PC-3 (cell line): ENCODE measurements around the gene LMNA. TPM values are rescaled to one million over a fixed set of nuclear protein-coding genes. Genes with fewer than 3 reads are reported as not detected.

Experiments used
- ATAC-seq: fragments of 200-7000 bp; cut with Tn5 transposase; 2 replicates; pipeline ENCODE4 v1.9.1; 2020; ENCODE audit warnings: mild to moderate bottlenecking, moderate library complexity
- BruUV-seq: library from RNA; stranded (reverse); fragments of 400-500 nt; replicated peaks from 2 replicates; lab custom pipeline; 2021; lab: Mats Ljungman, UMichigan
- CTCF ChIA-PET: fragments of 300-600 bp; sonication (Branson Sonifier 250); formaldehyde crosslinking; loops from one replicate; lab custom pipeline; 2022; ENCODE audit warnings: antibody characterized with exemption; lab: Charles Lee
- POLR2A ChIA-PET: fragments of 300-600 bp; sonication (Branson Sonifier 250); formaldehyde crosslinking; loops from one replicate; lab custom pipeline; 2022; ENCODE audit warnings: antibody characterized with exemption; ENCODE audit not compliant: unreplicated experiment; lab: Charles Lee
- DNase-seq: peaks from one replicate; pipeline ENCODE4 v3.0.0-alpha.2; 2015
- H2AFZ ChIP-seq: fragments of 300-600 bp; sonication (generic); 2 replicates; pipeline ENCODE4 v1.6.0; 2016; ENCODE audit warnings: antibody characterized with exemption, low read length
- H3F3A ChIP-seq: fragments of 300-600 bp; sonication (generic); one replicate; pipeline ENCODE4 v1.6.0; 2017; ENCODE audit warnings: antibody characterized with exemption, low read length, control low read depth, mild to moderate bottlenecking; ENCODE audit not compliant: unreplicated experiment
- H3K27ac ChIP-seq: fragments of 300-600 bp; sonication (generic); 2 replicates; pipeline ENCODE4 v1.5.1; 2016; ENCODE audit warnings: mild to moderate bottlenecking, low read length
- H3K27me3 ChIP-seq: fragments of 300-600 bp; sonication (generic); 2 replicates; pipeline ENCODE4 v1.6.1; 2016; ENCODE audit warnings: low read length, mixed read lengths
- H3K36me3 ChIP-seq: fragments of 300-600 bp; sonication (generic); 2 replicates; pipeline ENCODE4 v1.6.1; 2016; ENCODE audit warnings: low read depth, mixed run types, low read length, mixed read lengths
- H3K4me1 ChIP-seq: fragments of 300-600 bp; sonication (generic); 2 replicates; pipeline ENCODE4 v1.5.1; 2016; ENCODE audit warnings: low read length; ENCODE audit not compliant: insufficient read depth
- H3K4me2 ChIP-seq: fragments of 300-600 bp; sonication (generic); 2 replicates; pipeline ENCODE4 v1.6.0; 2016; ENCODE audit warnings: low read length
- H3K4me3 ChIP-seq: fragments of 300-600 bp; sonication (generic); 2 replicates; pipeline ENCODE4 v1.5.1; 2016; ENCODE audit warnings: mild to moderate bottlenecking, low read length, mixed read lengths
- H3K79me2 ChIP-seq: fragments of 300-600 bp; sonication (generic); 2 replicates; pipeline ENCODE4 v1.6.1; 2017; ENCODE audit warnings: low read length, mixed read lengths
- H3K9ac ChIP-seq: fragments of 300-600 bp; sonication (generic); 2 replicates; pipeline ENCODE4 v1.6.0; 2016; ENCODE audit warnings: mild to moderate bottlenecking, low read length
- H3K9me2 ChIP-seq: fragments of 300-600 bp; sonication (generic); replicated peaks from 2 replicates; pipeline ENCODE4 v1.6.1; 2016; ENCODE audit warnings: mixed run types, low read length, mixed read lengths
- H3K9me3 ChIP-seq: fragments of 300-600 bp; sonication (generic); 2 replicates; pipeline ENCODE4 v1.6.1; 2016; ENCODE audit warnings: low read length, mixed read lengths
- H4K20me1 ChIP-seq: fragments of 300-600 bp; sonication (generic); 2 replicates; pipeline ENCODE4 v1.6.1; 2016; ENCODE audit warnings: low read length, mixed read lengths
- EZH2 ChIP-seq: fragments of 300-600 bp; sonication (generic); IDR thresholded peaks from one replicate; pipeline ENCODE4 v1.6.1; 2017; ENCODE audit warnings: antibody characterized with exemption, mild to moderate bottlenecking, low read length; ENCODE audit not compliant: unreplicated experiment
- EZH2phosphoT487 ChIP-seq: fragments of 300-600 bp; sonication (generic); IDR thresholded peaks from 2 replicates; pipeline ENCODE4 v1.6.1; 2018; ENCODE audit warnings: mild to moderate bottlenecking, antibody characterized with exemption, low read length, borderline replicate concordance
- intact Hi-C: fragments of 100-400 bp; cut with micrococcal nuclease; formaldehyde crosslinking; loops from 2 replicates; pipeline ENCODE4 v1.9.0; 2023
- total RNA-seq: library from RNA; depleted of rRNA; stranded (reverse); fragments of >200 nt; gene quantifications from 2 replicates; pipeline ENCODE4 v1.2.3, GENCODE V29; 2014
- TF ChIP-seq, protein P1 (sequence below): fragments of 300-600 bp; sonication (generic); conservative IDR thresholded peaks from 2 replicates; pipeline ENCODE4 v1.5.1; 2017; ENCODE audit warnings: antibody characterized with exemption, low read depth, mild to moderate bottlenecking, low read length

The LMNA gene
- total RNA-seq, 1 experiment from 2014 or later: 864 TPM

GRCh38 chr1:156117414-156118176 is 3.1 kb downstream of the LMNA start:
- H3K27ac ChIP-seq: peak overlapping the region; percentile 35
- ChIA-PET CTCF (interaction anchor here (1.2 to 1.6 kb wide), 2 partner anchors 11 to 12 kb away, joined by 6 read pairs; no protein-coding TSS in a partner anchor), POLR2A (interaction anchor here (1.1 kb wide), 1 partner anchor 17 kb away, joined by 6 read pairs; no protein-coding TSS in a partner anchor)
- peaks cover 27% of the 10 kb centered on the region for H3K36me3 ChIP-seq
- H3K4me1 ChIP-seq: peaks cover 63% of the 10 kb centered on the region
- H3K4me2 ChIP-seq: peak overlapping the region; percentile 93
- H4K20me1 ChIP-seq: peaks cover 68% of the 10 kb centered on the region
- H3K79me2 ChIP-seq: peaks cover 81% of the 10 kb centered on the region
- H3K9me3 ChIP-seq: no peaks in the 10 kb centered on the region
- no peaks in the 10 kb centered on the region for H3K9me2 ChIP-seq
- ATAC-seq (no peak), DNase-seq (peak; percentile 45)
- intact Hi-C loops: no loop called here
- H3K4me3 ChIP-seq: peak overlapping the region; percentile 86
- H3K27me3 ChIP-seq: no peaks in the 10 kb centered on the region
- no peaks in the 10 kb centered on the region for H3F3A ChIP-seq
- peak overlapping the region; percentile 48 for H3K9ac ChIP-seq
- TF ChIP-seq EZH2phosphoT487 (no peak), EZH2 (no peak)
- TF ChIP-seq, protein P1, sequence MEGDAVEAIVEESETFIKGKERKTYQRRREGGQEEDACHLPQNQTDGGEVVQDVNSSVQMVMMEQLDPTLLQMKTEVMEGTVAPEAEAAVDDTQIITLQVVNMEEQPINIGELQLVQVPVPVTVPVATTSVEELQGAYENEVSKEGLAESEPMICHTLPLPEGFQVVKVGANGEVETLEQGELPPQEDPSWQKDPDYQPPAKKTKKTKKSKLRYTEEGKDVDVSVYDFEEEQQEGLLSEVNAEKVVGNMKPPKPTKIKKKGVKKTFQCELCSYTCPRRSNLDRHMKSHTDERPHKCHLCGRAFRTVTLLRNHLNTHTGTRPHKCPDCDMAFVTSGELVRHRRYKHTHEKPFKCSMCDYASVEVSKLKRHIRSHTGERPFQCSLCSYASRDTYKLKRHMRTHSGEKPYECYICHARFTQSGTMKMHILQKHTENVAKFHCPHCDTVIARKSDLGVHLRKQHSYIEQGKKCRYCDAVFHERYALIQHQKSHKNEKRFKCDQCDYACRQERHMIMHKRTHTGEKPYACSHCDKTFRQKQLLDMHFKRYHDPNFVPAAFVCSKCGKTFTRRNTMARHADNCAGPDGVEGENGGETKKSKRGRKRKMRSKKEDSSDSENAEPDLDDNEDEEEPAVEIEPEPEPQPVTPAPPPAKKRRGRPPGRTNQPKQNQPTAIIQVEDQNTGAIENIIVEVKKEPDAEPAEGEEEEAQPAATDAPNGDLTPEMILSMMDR: no peak
- H2AFZ ChIP-seq: no peak overlapping the region
- BruUV-seq: no TSS peak

- peak overlapping the region; percentile 93 for H3K4me2 ChIP-seq
- peaks cover 88% of the 10 kb centered on the region for H3K79me2 ChIP-seq
- H3K9me3 ChIP-seq: no peaks in the 10 kb centered on the region
- peaks cover 64% of the 10 kb centered on the region for H3K4me1 ChIP-seq
- H3K27me3 ChIP-seq: no peaks in the 10 kb centered on the region
- CTCF ChIA-PET: interaction anchor here (0.6 to 1.6 kb wide), 3 partner anchors 10 to 28 kb away, joined by 3 to 6 read pairs (median 6); no protein-coding TSS in a partner anchor
- TF ChIP-seq EZH2phosphoT487: no peak
- TF ChIP-seq EZH2: no peak
- TF ChIP-seq, protein P1: no peak
- peaks cover 4% of the 10 kb centered on the region for H3F3A ChIP-seq
- H4K20me1 ChIP-seq: peaks cover 70% of the 10 kb centered on the region
- no peaks in the 10 kb centered on the region for H3K9me2 ChIP-seq
- DNase-seq (peak; percentile 58), ATAC-seq (no peak)
- H3K27ac ChIP-seq: peak overlapping the region; percentile 35
- H3K4me3 ChIP-seq: peak overlapping the region; percentile 86
- peaks cover 27% of the 10 kb centered on the region for H3K36me3 ChIP-seq
- intact Hi-C loops: no loop called here
- BruUV-seq: TSS peak; percentile 0
- POLR2A ChIA-PET: interaction anchor here (0.6 to 1.6 kb wide), 3 partner anchors 10 to 18 kb away, joined by 3 to 8 read pairs (median 6); no protein-coding TSS in a partner anchor
- peak overlapping the region; percentile 48 for H3K9ac ChIP-seq
- H2AFZ ChIP-seq: no peak overlapping the region
Observed at GRCh38 chr1:156118177-156118868, 3.8 kb downstream of the LMNA start.
